Measurements from ENCODE around the gene PATL1.

DNA sequence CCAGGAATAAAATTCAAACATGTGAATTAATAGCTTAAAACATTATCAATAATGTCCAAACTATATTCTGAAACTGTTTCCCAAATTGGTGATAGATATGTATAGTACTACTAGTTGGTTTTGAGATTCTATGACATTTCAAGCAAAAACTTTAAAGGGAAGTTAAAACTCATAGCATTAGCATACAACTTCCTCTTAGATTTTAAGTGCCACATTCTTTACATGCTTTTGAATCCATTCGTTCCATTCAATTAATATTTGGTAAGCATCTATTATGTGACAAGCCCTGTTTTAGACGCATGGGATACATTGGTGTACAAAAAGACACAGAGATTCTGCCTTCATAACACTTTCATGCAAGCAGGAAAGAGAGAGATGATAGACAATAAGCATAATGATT lies 8.9 kb downstream of the PATL1 start:
- TF ChIP-seq SMC3 (IDR thresholded peaks at IDR 0.05) (no peak), USF2 (IDR thresholded peaks at IDR 0.05) (no peak), BHLHE40 (IDR thresholded peaks at IDR 0.05; ENCODE audit: low read depth, low read length) (no peak), EHF (CRISPR knock-in tag; IDR thresholded peaks at IDR 0.05) (no peak), CTCF (IDR thresholded peaks at IDR 0.05) (no peak), POLR2A (IDR thresholded peaks at IDR 0.05; ENCODE audit: low read length) (no peak)
